HG03097 (cell line): Measurements from ENCODE around the gene WDR5B.

Experiments
- ATAC-seq: cut with Tn5 transposase; IDR thresholded peaks from one replicate; pipeline ENCODE4 v1.9.1; 2021; ENCODE audit not compliant: unreplicated experiment, low FRiP score

WDR5B gene

DNA sequence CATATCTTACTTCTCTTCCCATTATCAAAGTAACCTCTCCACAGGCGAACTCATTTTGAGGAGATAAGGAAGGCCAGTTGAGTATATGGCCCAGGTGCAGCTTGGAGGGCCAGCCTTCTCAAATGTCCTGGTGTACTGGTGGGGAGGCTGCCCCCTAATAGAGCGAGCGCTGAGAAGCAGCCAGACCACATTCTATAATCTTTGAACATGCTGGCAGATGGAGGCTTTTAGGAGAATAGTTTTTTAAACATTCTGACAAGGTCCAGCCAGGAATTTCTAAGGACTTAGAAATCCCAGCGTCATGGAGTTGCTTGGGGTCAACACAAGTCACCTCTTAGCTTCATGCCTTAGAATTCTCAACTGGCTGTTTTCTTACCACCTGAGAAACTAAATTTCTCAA lies 5.8 kb downstream of the WDR5B start:
- ATAC-seq, result no peak

DNA sequence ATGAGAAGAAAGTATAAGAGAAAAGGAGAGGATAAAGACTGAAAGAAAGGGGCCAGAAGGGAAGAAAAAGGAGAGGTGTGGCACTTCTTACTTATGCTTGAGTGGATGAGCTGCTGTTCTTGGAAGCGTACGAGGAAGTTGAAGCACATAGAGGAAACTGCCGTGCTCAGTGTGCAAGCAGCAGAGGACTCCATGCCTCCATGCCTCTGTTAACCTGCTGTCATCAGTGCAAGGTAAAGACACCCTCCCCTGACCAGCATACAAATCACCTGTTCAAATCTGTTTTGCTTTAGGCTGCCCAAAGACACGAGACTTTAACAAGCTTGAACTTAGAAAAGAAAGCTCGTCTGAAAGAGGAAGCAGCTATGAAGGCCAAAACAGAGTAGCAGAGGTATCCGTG lies 6.4 kb downstream of the WDR5B start:
- no peak for ATAC-seq

GRCh38 chr3:122407946-122408345 lies 7.9 kb downstream of the WDR5B start:
- ATAC-seq, result no peak

DNA sequence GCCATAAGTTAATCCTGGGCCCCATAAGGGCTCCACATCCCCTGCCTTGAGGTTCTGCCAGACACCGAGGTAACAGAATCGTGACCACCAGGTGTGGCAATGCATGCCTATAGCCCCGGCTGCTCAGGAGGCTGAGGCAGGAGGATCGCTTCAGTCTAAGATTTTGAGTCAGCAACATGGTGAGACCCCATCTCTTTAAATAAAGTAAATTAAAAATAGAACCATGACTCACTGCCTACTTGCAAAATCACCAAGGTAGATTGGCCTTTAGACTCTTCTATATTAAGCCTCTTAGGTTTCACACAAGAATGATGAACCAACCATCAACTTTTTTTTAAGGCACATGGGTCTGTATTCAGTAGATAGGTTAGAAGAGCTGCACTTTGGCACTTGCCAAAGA lies 9.7 kb downstream of the WDR5B start:
- no peak for ATAC-seq

- no peak for ATAC-seq
These were observed 10.8 kb downstream of the WDR5B start for GRCh38 chr3:122405015-122405414.

GRCh38 chr3:122403489-122403888 lies 12.4 kb downstream of the WDR5B start:
- no peak for ATAC-seq

DNA sequence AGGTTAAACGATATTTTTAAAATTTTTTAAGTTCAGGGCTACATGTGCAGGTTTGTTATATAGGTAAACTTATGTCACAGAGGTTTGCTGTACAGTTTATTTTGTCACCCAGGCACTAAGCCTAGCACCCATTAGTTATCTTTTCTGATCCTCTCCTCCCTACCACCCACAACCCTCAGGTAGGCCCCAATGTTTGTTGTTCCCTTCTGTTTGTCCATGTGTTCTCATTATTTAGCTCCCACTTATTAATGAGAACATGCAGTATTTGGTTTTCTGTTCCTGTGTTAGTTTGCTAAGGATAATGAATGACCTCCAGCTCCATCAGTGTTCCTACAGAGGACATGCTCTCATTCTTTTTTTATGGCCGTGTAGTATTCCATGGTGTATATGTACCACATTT lies 16.9 kb downstream of the WDR5B start:
- ATAC-seq, result no peak

DNA sequence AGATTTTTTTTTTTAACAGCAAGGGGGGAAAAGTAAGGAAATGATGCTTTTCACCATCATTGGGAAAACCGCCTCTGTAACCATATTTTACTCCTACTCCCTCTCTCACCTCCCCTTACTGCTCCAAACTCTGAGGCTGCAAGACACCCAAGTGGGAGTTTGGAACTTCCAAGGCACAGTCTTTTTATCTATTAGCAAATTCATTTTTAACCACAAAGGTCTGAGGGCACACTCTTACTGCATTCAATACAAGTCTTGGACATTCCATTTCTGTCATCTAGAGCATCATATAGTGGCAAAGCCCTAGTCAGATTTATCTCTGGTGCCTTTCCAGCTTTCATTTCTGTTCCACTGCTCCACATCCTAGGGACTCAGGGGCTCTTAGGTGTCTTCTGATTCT lies 18.7 kb downstream of the WDR5B start:
- ATAC-seq, result no peak

- no peak for ATAC-seq
These were observed 19.4 kb downstream of the WDR5B start for GRCh38 chr3:122396511-122396910.

- no peak for ATAC-seq
These were observed 20.3 kb downstream of the WDR5B start for GRCh38 chr3:122395582-122395981.

- ATAC-seq, result no peak
These were observed 21.7 kb downstream of the WDR5B start for GRCh38 chr3:122394173-122394572.

- ATAC-seq, result no peak
These were observed 22.7 kb downstream of the WDR5B start for GRCh38 chr3:122392868-122393844.

GRCh38 chr3:122391681-122392446 lies 24.0 kb downstream of the WDR5B start:
- no peak for ATAC-seq

DNA sequence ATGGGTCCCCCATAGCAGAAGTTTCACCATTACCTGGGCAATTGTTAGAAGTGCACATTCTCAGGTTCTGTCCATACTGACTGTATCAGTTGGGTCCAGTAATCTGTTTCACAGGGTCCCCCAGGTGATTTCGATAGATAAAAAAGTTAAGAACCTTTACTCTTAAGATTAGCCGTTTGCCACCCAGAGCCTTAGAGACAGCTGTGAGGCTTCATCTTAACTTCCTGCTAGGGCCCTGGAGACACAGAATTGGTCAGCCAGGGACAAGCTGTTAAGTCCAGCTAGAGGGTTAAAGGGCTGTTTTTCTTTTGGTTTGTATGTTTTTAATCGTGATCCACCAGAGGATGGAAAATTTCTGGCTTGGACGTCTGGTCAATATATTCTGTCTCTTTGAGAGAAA lies 25.2 kb downstream of the WDR5B start:
- no peak for ATAC-seq

GRCh38 chr3:122389892-122390291 lies 26.0 kb downstream of the WDR5B start:
- ATAC-seq, result no peak

GRCh38 chr3:122389197-122389596 lies 26.7 kb downstream of the WDR5B start:
- no peak for ATAC-seq

- no peak for ATAC-seq
These were observed 28.2 kb downstream of the WDR5B start for GRCh38 chr3:122387709-122388108.

- peak; percentile 84 for ATAC-seq
These were observed 31.8 kb downstream of the WDR5B start, which contains the start of gene FAM162A for GRCh38 chr3:122383771-122384697. Gene FAM162A (plus strand): TSS chr3:122384182. CDS start chr3:122384266, 84 bp downstream.

DNA sequence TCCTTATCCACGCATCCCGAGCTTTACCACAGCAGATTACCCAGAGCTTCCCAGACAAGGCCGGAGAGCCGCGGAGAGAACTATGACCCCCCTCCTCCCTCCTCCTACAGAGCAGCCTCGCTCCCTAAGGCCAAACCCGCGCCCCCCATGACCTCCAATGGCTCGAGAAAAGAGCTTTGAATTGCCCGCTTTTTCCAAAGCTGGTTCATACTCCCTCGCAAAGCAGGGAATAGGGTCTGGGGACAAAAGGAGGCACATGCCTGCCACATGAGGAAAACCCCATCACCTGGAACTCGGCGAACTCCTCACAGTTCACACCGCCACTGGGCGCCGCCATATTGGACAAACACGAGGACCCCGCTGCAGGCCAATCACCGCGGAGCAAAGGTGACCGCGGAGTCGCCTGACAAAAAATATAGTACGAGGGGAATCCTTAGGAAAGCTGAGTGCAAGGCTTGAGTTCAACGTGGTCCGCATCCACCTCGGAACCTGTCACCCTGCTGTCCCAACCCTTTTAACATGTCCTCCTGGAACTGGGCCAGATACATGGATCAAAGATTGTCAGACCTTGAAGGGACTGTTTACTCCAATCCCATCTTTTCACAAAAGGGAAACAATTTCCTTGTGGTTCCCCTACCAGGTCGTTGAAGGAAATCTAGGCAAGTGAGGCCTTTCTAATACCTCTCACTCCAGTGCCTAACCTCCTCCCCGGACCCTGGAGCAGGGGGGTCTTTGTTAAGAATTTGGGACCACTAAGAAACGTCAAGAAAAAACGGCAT lies 32.8 kb downstream of the WDR5B start, which contains the start of gene MIX23:
Gene MIX23, minus strand, starts transcription at position 344 of the 779 bp plus-strand sequence. Its CDS starts 7 bp downstream, at position 337.
- ATAC-seq, result peak; percentile 30

DNA sequence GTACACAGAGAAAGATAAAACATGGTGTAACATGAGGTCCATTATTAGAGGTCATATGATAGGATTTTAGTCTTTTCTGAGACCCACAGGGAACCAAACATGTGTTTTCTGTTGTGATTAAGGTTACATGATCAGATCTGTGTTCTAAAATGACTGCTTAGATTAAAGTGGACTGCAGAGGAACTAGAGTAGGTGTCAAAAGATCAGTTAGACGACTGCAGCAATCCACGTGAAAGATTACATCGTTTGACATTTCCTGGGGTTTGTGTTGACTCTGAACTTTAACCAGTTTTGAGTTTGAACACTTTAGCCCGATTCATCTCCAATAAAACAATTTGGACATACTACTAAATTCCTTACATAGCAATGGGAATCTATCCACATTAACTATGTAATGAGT lies 37.9 kb downstream of the WDR5B start:
- no peak for ATAC-seq
